Heart right ventricle (tissue), 16 donors: ENCODE results near the gene CRYGS. TPM values are rescaled to one million over a fixed set of nuclear protein-coding genes. Genes with fewer than 3 reads are reported as not detected.
A peak's percentile ranks its signal among the peaks of the same experiment; 100 is the strongest.

Experiments
- ATAC-seq, 8 donors: fragments of 200-7000 bp; cut with Tn5 transposase; one replicate each; pipeline ENCODE4 v1.9.1; 2020; ENCODE audit warnings: mild to moderate bottlenecking in 8 of 8, moderate library complexity in 8 of 8, moderate number of reproducible peaks in 1 of 8
- DNase-seq, 2 donors: peaks; one replicate each; pipeline ENCODE4 v3.0.0-alpha.2; 2020
- H3K27ac ChIP-seq, 10 donors: fragments of 200-600 bp; sonication (generic) in 2 of 10; one replicate each; pipeline versions ENCODE4 v1.5.0 to v1.8.0; 2020 to 2022; ENCODE audit warnings: mild to moderate bottlenecking in 3 of 10
- H3K27me3 ChIP-seq, 7 donors: fragments of 200-600 bp; one replicate each; pipeline ENCODE4 v1.8.0; 2021 to 2022; ENCODE audit warnings: mild to moderate bottlenecking in 2 of 7
- H3K36me3 ChIP-seq, 9 donors: fragments of 200-600 bp; sonication (generic) in 1 of 9; one replicate each; pipeline versions ENCODE4 v1.5.0 to v1.8.0; 2020 to 2022; ENCODE audit warnings: mild to moderate bottlenecking in 2 of 9
- H3K4me1 ChIP-seq, 9 donors: fragments of 200-600 bp; sonication (generic) in 1 of 9; one replicate each; pipeline versions ENCODE4 v1.5.0 to v1.8.0; 2020 to 2022; ENCODE audit warnings: mild to moderate bottlenecking in 4 of 9
- H3K4me3 ChIP-seq, 10 donors: fragments of 200-600 bp; sonication (generic) in 2 of 10; one replicate each; pipeline versions ENCODE4 v1.5.0 to v1.8.0; 2020 to 2022; ENCODE audit warnings: mild to moderate bottlenecking in 7 of 10, moderate library complexity in 2 of 10
- H3K9me3 ChIP-seq, 11 donors: fragments of 200-600 bp in 10 of 11; sonication (generic) in 2 of 11; one replicate each; pipeline versions ENCODE4 v1.5.0 to v1.8.0; 2013 to 2022; ENCODE audit warnings: mild to moderate bottlenecking in 2 of 11, control low read depth in 1 of 11, moderate library complexity in 1 of 11
- WGBS, 2 donors: extraction: QIAGEN DNeasy Blood & Tissue Kit; methylation state at CpG; one replicate each; pipeline ENCODE4 v1.1.7; 2013; ENCODE audit warnings: inconsistent platforms in 1 of 2; 5-methylcytosine and 5-hydroxymethylcytosine counted together
- intact Hi-C, 10 donors: fragments of 100-400 bp; cut with DNase I; formaldehyde crosslinking; loops; one replicate each; pipeline versions ENCODE4 v1.11.1 to v1.14.2; 2022
- polyA plus RNA-seq, 2 donors: library from polyadenylated mRNA; stranded (reverse); fragments of 200-250 nt; gene quantifications; one replicate each; pipeline ENCODE4 v1.2.3, GENCODE V29; 2013
- total RNA-seq, 10 donors: library from RNA; stranded (reverse); fragmentation: NEBNext Ultra II Directional in 3 of 10; extraction: Animal tissue kit (Norgen Biotek cat#: 25700) in 3 of 10; gene quantifications; one replicate each; pipeline versions ENCODE4 v1.2.1 to v1.2.4, GENCODE V29; 2021 to 2023
- TF ChIP-seq, protein P1 (sequence below), 9 donors: fragments of 200-600 bp; sonication (generic) in 2 of 9; IDR thresholded peaks; one replicate each; pipeline versions ENCODE4 v1.5.0 to v1.8.0; 2021 to 2022; ENCODE audit warnings: antibody characterized with exemption in 9 of 9, mild to moderate bottlenecking in 5 of 9, moderate library complexity in 1 of 9
- donor health status: Arrhythmogenic right ventricular cardiomyopathy.
- donor health status: ischemic (EF 13 %, LVEDD 7.1; RV severe dilation, severe dysfunction).
- donor health status: healthy with polysubstance abuse.
- donor health status: DM: no; HTN: yes; CAD: no.
- donor health status: DM: no; HTN: no; CAD: no.
- donor health status: ischemic (EF 25% LVEDD 6.9; RV normal size, moderate dysfunction).
- donor health status: ischemic (EF 25% LVEDD 5.7; RV mildly dilated, moderate dysfunction).
- donor health status: healthy.
- donor health status: DM: yes; HTN: yes; CAD: no.
- donor health status: Ischemic cardiomyopathy.
- donor health status: ischemic (EF 35%, LVEDD 5.7; RV mildly dilated, moderate dysfunction).
- donor health status: nonischemic (EF 11% LVEDD 7.7; RV severe dilation, severe dysfunction).
- donor health status: DM: yes; HTN: yes; CAD: no.
- donor health status: PGD.
- donor health status: ischemic (EF 29% LVEDD 5.4; RV normal size, mild dysfunction).
- donor health status: nonischemic (EF 23%, LVEDD 6.1; RV moderate dilation, normal function).

CRYGS gene
- total and polyA plus RNA-seq, 12 donors, result 0.28 to 8.9 (median 1.1) TPM

DNA sequence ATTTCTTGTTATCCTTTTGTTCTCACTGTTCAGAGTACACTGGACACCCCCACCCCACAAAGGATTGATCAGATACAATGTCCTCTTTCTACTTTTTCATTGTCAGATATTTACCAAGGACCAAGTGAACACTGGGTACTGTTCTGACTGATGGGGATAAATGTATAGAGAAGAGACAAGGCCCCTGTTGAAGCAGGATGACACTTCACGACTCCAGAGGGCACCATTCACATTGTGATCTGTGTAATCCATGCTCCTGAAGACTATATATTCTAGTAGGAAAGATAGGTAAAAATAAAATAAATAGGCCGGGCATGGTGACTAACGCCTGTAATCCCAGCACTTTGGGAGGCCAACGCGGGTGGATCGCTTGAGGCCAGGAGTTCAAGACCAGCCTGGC, 7.2 kb upstream of the CRYGS start:
- DNase-seq (no peak), ATAC-seq (no peak)
- WGBS, 2 donors, result 91 to 96% methylated on average over 6 of the region's 6 CpGs
- no peak overlapping the region for H3K27ac ChIP-seq
- H3K4me3 ChIP-seq, result no peak overlapping the region
- intact Hi-C loops, result no loop called here
- TF ChIP-seq, protein P1, sequence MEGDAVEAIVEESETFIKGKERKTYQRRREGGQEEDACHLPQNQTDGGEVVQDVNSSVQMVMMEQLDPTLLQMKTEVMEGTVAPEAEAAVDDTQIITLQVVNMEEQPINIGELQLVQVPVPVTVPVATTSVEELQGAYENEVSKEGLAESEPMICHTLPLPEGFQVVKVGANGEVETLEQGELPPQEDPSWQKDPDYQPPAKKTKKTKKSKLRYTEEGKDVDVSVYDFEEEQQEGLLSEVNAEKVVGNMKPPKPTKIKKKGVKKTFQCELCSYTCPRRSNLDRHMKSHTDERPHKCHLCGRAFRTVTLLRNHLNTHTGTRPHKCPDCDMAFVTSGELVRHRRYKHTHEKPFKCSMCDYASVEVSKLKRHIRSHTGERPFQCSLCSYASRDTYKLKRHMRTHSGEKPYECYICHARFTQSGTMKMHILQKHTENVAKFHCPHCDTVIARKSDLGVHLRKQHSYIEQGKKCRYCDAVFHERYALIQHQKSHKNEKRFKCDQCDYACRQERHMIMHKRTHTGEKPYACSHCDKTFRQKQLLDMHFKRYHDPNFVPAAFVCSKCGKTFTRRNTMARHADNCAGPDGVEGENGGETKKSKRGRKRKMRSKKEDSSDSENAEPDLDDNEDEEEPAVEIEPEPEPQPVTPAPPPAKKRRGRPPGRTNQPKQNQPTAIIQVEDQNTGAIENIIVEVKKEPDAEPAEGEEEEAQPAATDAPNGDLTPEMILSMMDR (IDR thresholded peaks at IDR 0.05), result no peak
- H3K27me3 ChIP-seq, result no peaks in the 10 kb centered on the region
- H3K4me1 ChIP-seq, result no peaks in the 10 kb centered on the region
- H3K36me3 ChIP-seq, result peaks cover 0 to 100% (median 63%) of the 10 kb centered on the region in 9 donors
- no peaks in the 10 kb centered on the region for H3K9me3 ChIP-seq

DNA sequence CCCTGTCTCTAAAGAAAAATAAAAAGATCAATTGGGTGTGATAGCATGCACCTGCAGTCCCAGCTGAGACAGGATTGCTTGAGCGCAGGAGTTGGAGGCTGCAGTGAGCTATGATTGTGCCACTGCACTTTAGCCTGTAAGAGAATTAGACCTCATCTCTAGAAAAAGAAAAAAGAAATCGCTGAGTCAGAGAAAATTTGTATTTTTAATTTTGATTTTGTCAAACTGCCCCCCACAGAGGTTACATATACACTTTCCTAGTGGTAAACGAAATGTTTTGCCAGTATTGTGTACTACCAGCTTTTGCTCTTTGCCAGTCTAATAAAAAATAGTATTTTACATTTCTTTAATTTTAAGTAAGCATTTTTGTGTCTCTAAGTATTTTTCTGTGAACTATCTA, 5.3 kb upstream of the CRYGS start:
- ATAC-seq, result no peak
- Histone ChIP-seq H3K4me3 (no peak overlapping the region), H3K9me3 (no peaks in the 10 kb centered on the region), H3K36me3 (peaks cover 0 to 100% (median 46%) of the 10 kb centered on the region in 9 donors), H3K4me1 (no peaks in the 10 kb centered on the region), H3K27ac (no peak overlapping the region), H3K27me3 (no peaks in the 10 kb centered on the region)
- intact Hi-C loops, result no loop called here
- 95 to 98% methylated on average over 3 of the region's 3 CpGs for WGBS, 2 donors
- no peak for DNase-seq
- TF ChIP-seq, protein P1 (IDR thresholded peaks at IDR 0.05), result no peak

DNA sequence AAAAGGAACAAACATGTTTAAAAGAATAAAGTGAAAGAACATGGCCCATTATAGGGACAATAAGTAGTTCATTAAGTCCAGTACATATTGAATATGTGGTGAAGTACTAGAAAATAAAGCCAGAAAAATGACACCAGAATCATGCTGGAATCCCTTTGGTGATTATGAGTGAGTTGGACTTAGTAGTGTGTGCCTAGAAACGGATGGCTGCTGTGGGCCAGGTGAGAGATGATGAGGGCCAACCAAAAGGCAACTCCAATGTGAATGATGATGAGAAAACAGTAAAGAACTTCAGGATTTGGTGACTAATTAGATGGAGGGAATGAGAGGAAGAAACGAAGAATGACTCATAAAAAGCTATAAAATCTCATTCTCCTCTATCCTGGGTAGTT, 3.3 kb downstream of the CRYGS start:
- Histone ChIP-seq H3K36me3 (peaks cover 0 to 46% (median 6%) of the 10 kb centered on the region in 9 donors), H3K27ac (no peak overlapping the region), H3K27me3 (no peaks in the 10 kb centered on the region), H3K4me1 (peaks cover 2 to 25% (median 9%) of the 10 kb centered on the region in 9 donors), H3K9me3 (no peaks in the 10 kb centered on the region), H3K4me3 (no peak overlapping the region)
- 56 to 58% methylated on average over 2 of the region's 2 CpGs for WGBS, 2 donors
- intact Hi-C loops, result loop anchor here in 9 of 10 donors (1.0 to 5.0 kb wide), 8 partner anchors 279 to 560 kb away; no protein-coding TSS in a partner anchor
- no peak for DNase-seq
- TF ChIP-seq, protein P1 (IDR thresholded peaks at IDR 0.05), result no peak
- ATAC-seq, result no peak

GRCh38 chr3:186540221-186540834, 3.9 kb downstream of the CRYGS start:
- Histone ChIP-seq H3K27ac (peak overlapping the region in 1 of 10 donors; percentile 21), H3K9me3 (no peaks in the 10 kb centered on the region), H3K36me3 (peaks cover 0 to 43% (median 6%) of the 10 kb centered on the region in 9 donors), H3K27me3 (no peaks in the 10 kb centered on the region), H3K4me3 (peak overlapping the region in 2 of 10 donors; percentile 3 to 27), H3K4me1 (peaks cover 2 to 25% (median 9%) of the 10 kb centered on the region in 9 donors)
- WGBS, 2 donors, result 7 to 8% methylated on average over 8 of the region's 8 CpGs
- DNase-seq, result peak in 1 of 2 donors; percentile 67
- TF ChIP-seq, protein P1 (IDR thresholded peaks at IDR 0.05), result peak; percentile 51 to 83 (median 71)
- ATAC-seq, result peak in 7 of 8 donors; percentile 67 to 87 (median 82)
- intact Hi-C loops, result loop anchor here in 9 of 10 donors (1.0 to 5.0 kb wide), 8 partner anchors 278 to 560 kb away; no protein-coding TSS in a partner anchor
